Skeletal muscle satellite cell (primary cell): Measurements from ENCODE around the gene CYP2W1.
"Not testable (repeated sequence)": the region's sequence is repeated elsewhere in the genome, so short reads cannot be mapped to it uniquely, and the experiment has no call there.

Source experiments
- H3K27me3 ChIP-seq: 2 replicates; pipeline ENCODE4 v1.7.0; 2013; ENCODE audit warnings: low read length; ENCODE audit not compliant: control insufficient read depth, insufficient read depth
- H3K36me3 ChIP-seq: 2 replicates; pipeline ENCODE4 v1.7.0; 2013; ENCODE audit warnings: mild to moderate bottlenecking, control low read depth, low read length; ENCODE audit not compliant: insufficient read depth
- H3K4me1 ChIP-seq: 2 replicates; pipeline ENCODE4 v1.7.0; 2013; ENCODE audit warnings: low read length; ENCODE audit not compliant: control insufficient read depth, insufficient read depth
- H3K4me2 ChIP-seq: 2 replicates; pipeline ENCODE4 v1.7.0; 2013; ENCODE audit warnings: mild to moderate bottlenecking, low read length
- H3K4me3 ChIP-seq: 2 replicates; pipeline ENCODE4 v1.7.0; 2013; ENCODE audit warnings: low read length
- H3K9ac ChIP-seq: 2 replicates; pipeline ENCODE4 v1.7.0; 2013; ENCODE audit warnings: mild to moderate bottlenecking, low read depth, low read length, moderate library complexity
- H3K9me3 ChIP-seq: replicated peaks from 2 replicates; pipeline ENCODE4 v1.7.0; 2013; ENCODE audit warnings: mild to moderate bottlenecking, control low read depth, low read length

Gene CYP2W1

DNA sequence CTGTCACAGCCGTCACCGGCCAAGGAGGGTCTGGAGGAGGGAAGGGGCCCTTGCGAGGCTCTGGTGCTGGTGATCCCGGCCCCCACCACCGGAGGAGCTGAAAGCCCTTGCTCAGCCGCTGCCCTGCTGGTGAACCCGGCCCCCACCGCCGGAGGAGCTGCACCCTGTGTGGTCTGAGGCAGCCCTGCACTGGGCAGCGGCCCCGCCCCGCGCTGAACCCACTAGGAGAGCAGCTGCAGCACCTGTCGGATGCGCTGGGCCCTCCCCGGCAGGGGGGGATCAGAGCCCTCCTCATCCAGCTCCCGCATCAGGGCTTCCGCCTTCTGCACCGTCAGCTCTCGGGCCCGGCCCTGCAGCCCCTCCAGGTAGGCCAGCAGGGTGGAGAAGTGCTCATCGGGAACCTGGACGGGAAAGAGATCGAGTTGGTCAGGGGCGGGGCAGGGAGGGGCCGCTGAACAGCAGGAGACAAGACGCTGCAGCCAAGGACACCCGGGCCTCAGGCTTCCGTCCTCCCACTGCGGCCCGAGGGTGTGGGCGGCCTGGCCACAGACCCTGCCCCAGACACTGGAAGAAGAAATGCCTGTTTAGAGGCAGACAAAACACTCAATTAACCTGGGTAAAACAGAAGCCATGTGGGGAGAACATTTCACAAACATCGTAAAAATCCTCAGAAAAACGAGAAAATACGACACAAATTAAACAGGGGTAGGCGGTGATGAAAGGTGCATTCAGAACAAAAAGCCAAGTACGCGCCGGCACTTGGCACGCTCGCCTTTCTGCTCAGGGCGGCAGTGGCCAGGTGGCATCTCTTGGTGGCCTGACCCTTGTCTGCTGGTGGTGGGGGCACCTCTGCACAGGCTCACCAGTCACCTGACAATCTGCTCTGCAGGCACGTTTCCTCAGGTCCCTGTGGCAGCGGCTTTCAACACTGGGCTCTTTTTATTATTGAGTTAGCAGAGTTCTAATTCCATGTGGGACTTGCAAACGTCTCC is 14.7 kb downstream of the CYP2W1 start:
- Histone ChIP-seq H3K4me3 (no peak overlapping the region), H3K27me3 (no peaks in the 10 kb centered on the region), H3K9ac (no peak overlapping the region), H3K4me2 (no peak overlapping the region), H3K4me1 (peaks cover 4% of the 10 kb centered on the region), H3K9me3 (no peaks in the 10 kb centered on the region), H3K36me3 (no peaks in the 10 kb centered on the region)

GRCh38 chr7:999149-999879 is 16.3 kb downstream of the CYP2W1 start:
- no peak overlapping the region for H3K4me2 ChIP-seq
- no peak overlapping the region for H3K4me3 ChIP-seq
- H3K9me3 ChIP-seq: no peaks in the 10 kb centered on the region
- H3K4me1 ChIP-seq: peaks cover 3% of the 10 kb centered on the region
- H3K27me3 ChIP-seq: no peaks in the 10 kb centered on the region
- no peak overlapping the region for H3K9ac ChIP-seq
- H3K36me3 ChIP-seq: no peaks in the 10 kb centered on the region

DNA sequence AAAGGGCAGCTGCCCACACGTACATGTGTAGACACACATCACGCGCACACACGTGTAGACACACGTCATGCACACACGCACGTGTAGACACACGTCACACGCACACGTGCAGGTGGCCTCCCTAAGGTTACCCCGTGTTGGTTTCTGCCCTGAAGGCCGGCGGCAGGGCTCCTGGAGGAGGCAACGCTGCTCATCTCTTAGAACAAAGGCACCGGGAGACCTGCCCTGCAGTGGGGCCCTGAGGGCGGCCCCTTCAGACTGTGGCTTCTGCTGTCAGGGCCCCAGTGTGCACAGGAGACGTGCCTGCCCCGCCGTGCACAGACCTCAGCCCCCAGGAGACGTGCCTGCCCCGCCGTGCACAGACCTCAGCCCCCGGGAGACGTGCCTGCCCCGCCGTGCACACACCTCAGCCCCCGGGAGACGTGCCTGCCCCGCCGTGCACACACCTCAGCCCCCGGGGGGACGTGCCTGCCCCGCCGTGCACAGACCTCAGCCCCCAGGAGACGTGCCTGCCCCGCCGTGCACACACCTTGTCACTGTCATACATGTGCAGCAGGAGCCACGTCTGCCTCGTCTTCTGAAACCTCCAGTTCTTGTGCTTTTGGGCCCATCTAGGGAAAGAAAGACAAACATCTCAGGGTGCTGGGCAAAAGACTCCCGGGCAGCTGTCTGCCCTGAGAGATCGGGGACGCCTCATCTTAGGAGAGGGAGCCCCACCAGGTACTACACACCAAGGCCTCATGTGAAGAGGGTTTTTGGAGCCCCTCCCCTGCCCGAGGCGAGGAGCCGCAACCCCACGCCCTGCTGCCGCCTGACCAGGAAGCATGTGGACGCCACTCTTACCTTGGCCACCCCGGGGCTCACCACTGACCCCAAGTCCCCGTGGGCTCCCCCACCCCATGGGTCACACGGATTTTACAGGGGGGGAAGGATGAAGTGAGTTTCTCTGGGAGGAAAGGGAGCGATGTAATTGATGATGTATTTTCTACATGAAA is 17.3 kb downstream of the CYP2W1 start:
- Histone ChIP-seq H3K9ac (no peak overlapping the region), H3K36me3 (no peaks in the 10 kb centered on the region), H3K9me3 (no peaks in the 10 kb centered on the region), H3K4me1 (peaks cover 9% of the 10 kb centered on the region), H3K27me3 (no peaks in the 10 kb centered on the region), H3K4me2 (no peak overlapping the region), H3K4me3 (no peak overlapping the region)

DNA sequence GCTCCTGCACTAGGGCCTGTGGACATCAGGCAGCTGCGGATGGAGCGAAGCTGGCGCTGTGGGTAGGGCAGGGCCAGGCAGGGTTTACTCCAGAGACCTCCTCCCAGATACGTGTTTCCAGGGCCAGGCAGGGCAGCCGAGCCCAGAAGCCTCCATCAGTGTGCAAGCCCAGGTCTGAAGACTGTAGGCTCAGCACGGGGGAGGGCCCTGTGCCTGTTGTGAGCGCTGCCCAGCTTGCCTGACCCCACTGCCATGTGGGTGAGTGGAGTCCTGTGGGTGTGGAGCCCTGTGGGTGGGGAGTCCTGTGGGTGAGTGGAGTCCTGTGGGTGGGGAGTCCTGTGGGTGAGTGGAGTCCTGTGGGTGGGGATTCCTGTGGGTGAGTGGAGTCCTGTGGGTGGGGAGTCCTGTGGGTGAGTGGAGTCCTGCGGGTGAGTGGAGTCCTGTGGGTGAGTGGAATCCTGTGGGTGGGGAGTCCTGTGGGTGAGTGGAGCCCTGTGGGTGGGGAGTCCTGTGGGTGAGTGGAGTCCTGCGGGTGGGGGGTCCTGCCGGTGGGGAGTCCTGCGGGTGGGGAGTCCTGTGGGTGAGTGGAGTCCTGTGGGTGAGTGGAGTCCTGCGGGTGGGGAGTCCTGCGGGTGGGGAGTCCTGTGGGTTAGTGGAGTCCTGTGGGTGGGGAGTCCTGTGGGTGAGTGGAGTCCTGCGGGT is 18.2 kb downstream of the CYP2W1 start:
- H3K27me3 ChIP-seq, H3K4me3 ChIP-seq, H3K9ac ChIP-seq, H3K4me1 ChIP-seq, H3K4me2 ChIP-seq, H3K9me3 ChIP-seq, H3K36me3 ChIP-seq: not testable (repeated sequence)

- H3K4me2 ChIP-seq, H3K4me1 ChIP-seq, H3K9me3 ChIP-seq, H3K27me3 ChIP-seq, H3K36me3 ChIP-seq, H3K4me3 ChIP-seq, H3K9ac ChIP-seq: not testable (repeated sequence)
Measured at GRCh38 chr7:1002026-1002425, 19.0 kb downstream of the CYP2W1 start.

DNA sequence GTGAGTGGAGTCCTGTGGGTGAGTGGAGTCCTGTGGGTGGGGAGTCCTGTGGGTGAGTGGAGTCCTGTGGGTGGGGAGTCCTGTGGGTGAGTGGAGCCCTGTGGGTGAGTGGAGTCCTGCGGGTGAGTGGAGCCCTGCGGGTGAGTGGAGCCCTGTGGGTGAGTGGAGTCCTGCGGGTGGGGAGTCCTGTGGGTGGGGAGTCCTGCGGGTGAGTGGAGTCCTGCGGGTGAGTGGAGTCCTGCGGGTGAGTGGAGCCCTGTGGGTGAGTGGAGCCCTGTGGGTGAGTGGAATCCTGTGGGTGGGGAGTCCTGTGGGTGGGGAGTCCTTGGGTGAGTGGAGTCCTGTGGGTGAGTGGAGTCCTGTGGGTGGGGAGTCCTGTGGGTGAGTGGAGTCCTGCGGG is 19.5 kb downstream of the CYP2W1 start:
- H3K9ac ChIP-seq, H3K9me3 ChIP-seq, H3K4me1 ChIP-seq, H3K36me3 ChIP-seq, H3K4me2 ChIP-seq, H3K27me3 ChIP-seq, H3K4me3 ChIP-seq: not testable (repeated sequence)

DNA sequence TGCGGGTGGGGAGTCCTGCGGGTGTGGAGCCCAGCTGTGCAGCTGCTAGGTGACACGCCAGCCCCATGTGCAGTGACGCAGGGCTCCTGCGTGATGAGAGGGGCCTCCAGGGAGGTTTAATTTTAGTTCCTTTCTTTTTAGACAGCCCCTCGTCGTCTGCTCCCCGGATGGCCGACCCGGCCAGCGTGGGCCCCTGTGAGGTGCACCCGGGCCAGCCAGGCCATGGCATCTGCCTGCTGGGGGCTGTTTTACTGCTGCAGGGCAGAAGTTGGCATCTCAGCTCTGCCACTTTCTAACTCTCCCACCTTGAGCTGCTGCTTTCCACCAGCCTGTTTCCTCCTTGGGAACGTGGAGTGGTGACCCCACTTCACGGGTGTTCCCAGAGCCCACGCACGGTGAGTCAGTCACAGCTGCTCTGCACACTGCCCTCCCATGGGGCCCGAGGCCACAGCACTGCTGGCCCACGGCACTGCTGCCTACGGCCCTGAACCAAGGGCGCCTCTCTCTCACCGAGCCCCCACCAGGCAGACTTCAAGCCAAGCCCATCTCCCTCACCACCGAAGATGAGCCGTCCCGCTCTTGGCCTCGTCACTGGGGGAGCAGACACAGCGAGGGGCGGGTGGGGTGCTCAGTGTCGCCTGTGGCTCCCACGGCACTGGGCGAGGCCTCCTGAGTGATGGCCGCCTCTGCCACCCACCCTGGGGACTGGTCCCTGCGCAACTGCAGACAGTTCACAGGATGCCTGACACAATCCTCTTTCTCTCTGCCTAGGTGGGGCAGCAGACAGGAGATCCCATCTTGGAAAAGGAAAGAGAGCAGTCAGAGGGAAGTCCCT is 21.3 kb downstream of the CYP2W1 start:
- Histone ChIP-seq H3K4me2 (no peak overlapping the region), H3K9me3 (no peaks in the 10 kb centered on the region), H3K9ac (no peak overlapping the region), H3K27me3 (no peaks in the 10 kb centered on the region), H3K4me1 (peaks cover 9% of the 10 kb centered on the region), H3K4me3 (no peak overlapping the region), H3K36me3 (no peaks in the 10 kb centered on the region)

- Histone ChIP-seq H3K36me3 (no peaks in the 10 kb centered on the region), H3K4me3 (no peak overlapping the region), H3K4me2 (no peak overlapping the region), H3K9me3 (no peaks in the 10 kb centered on the region), H3K4me1 (peaks cover 9% of the 10 kb centered on the region), H3K27me3 (no peaks in the 10 kb centered on the region), H3K9ac (no peak overlapping the region)
Measured at GRCh38 chr7:1005303-1005702, 22.3 kb downstream of the CYP2W1 start.

DNA sequence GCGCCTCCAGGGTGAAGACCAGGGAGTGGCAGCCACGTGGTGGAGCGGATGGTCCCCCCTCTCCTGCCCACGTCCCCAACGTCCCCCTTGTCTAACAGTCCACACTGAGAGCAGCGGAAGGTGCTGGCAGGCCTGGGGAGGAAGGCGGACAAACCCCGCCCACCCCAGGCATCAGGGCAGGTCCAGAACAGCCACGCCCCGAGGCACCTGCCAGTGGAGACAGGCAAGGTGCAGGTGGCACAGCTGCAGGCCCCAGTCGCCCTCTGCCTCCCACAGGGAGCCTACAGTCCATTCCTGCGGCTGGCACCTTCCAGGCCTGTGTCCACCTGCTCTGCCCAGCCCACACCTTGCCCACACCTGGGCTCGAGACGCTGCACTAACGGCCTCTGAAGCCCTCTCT is 24.9 kb downstream of the CYP2W1 start:
- Histone ChIP-seq H3K9me3 (no peaks in the 10 kb centered on the region), H3K9ac (no peak overlapping the region), H3K4me2 (no peak overlapping the region), H3K4me1 (peaks cover 9% of the 10 kb centered on the region), H3K4me3 (no peak overlapping the region), H3K36me3 (no peaks in the 10 kb centered on the region), H3K27me3 (no peaks in the 10 kb centered on the region)

GRCh38 chr7:1008733-1009363 is 25.9 kb downstream of the CYP2W1 start:
- Histone ChIP-seq H3K9me3 (no peaks in the 10 kb centered on the region), H3K27me3 (no peaks in the 10 kb centered on the region), H3K4me3 (no peak overlapping the region), H3K4me1 (peaks cover 9% of the 10 kb centered on the region), H3K4me2 (no peak overlapping the region), H3K36me3 (no peaks in the 10 kb centered on the region), H3K9ac (no peak overlapping the region)
